ENCODE data around the gene FER1L5. TPM values are rescaled to one million over a fixed set of nuclear protein-coding genes. Genes with fewer than 3 reads are reported as not detected.
A peak's percentile ranks its signal among the peaks of the same experiment; 100 is the strongest.

The FER1L5 gene
- total RNA-seq, 1 donor from 2014 or later, result not detected

- Mint-ChIP-seq H3K4me3 (peak overlapping the region; percentile 54), H3K27me3 (ENCODE audit: insufficient read depth) (no peaks in the 10 kb centered on the region), H3K36me3 (ENCODE audit: low read depth) (peaks cover 47% of the 10 kb centered on the region), H3K27ac (peak overlapping the region; percentile 90), H3K4me1 (ENCODE audit: low read depth) (peaks cover 34% of the 10 kb centered on the region), H3K9me3 (no peaks in the 10 kb centered on the region)
- intact Hi-C loops (cut with micrococcal nuclease), result loop anchor here (1.0 to 5.0 kb wide), 4 partner anchors 20 to 145 kb away; partner anchors contain the start of genes ARID5A and CNNM4
- no peak for DNase-seq (ENCODE audit: low spot score)
Measured at GRCh38 chr2:96617012-96617411, 25.6 kb upstream of the FER1L5 start.

- no peak for DNase-seq (ENCODE audit: low spot score)
- intact Hi-C loops (cut with micrococcal nuclease), result loop anchor here (5.0 kb wide), 2 partner anchors 81 to 144 kb away; partner anchors contain the start of genes ARID5A and CNNM4
- Mint-ChIP-seq H3K9me3 (no peaks in the 10 kb centered on the region), H3K36me3 (ENCODE audit: low read depth) (peaks cover 49% of the 10 kb centered on the region), H3K4me3 (no peak overlapping the region), H3K4me1 (ENCODE audit: low read depth) (peaks cover 42% of the 10 kb centered on the region), H3K27me3 (ENCODE audit: insufficient read depth) (no peaks in the 10 kb centered on the region), H3K27ac (peak overlapping the region; percentile 2)
Measured at GRCh38 chr2:96618596-96619283, 23.8 kb upstream of the FER1L5 start.

GRCh38 chr2:96622544-96622943, 20.0 kb upstream of the FER1L5 start:
- Mint-ChIP-seq H3K9me3 (no peaks in the 10 kb centered on the region), H3K27me3 (ENCODE audit: insufficient read depth) (no peaks in the 10 kb centered on the region), H3K27ac (peak overlapping the region; percentile 33), H3K4me1 (ENCODE audit: low read depth) (peaks cover 29% of the 10 kb centered on the region), H3K36me3 (ENCODE audit: low read depth) (peaks cover 42% of the 10 kb centered on the region), H3K4me3 (no peak overlapping the region)
- intact Hi-C loops (cut with micrococcal nuclease), result no loop called here
- no peak for DNase-seq (ENCODE audit: low spot score)

GRCh38 chr2:96623116-96623515, 19.4 kb upstream of the FER1L5 start:
- intact Hi-C loops (cut with micrococcal nuclease), result no loop called here
- no peak for DNase-seq (ENCODE audit: low spot score)
- Mint-ChIP-seq H3K36me3 (ENCODE audit: low read depth) (peaks cover 43% of the 10 kb centered on the region), H3K27ac (no peak overlapping the region), H3K4me1 (ENCODE audit: low read depth) (peaks cover 29% of the 10 kb centered on the region), H3K27me3 (ENCODE audit: insufficient read depth) (no peaks in the 10 kb centered on the region), H3K9me3 (no peaks in the 10 kb centered on the region), H3K4me3 (no peak overlapping the region)

GRCh38 chr2:96625571-96626552, 16.7 kb upstream of the FER1L5 start:
- no peak for DNase-seq (ENCODE audit: low spot score)
- H3K9me3 Mint-ChIP-seq, result no peaks in the 10 kb centered on the region
- peaks cover 26% of the 10 kb centered on the region for H3K4me1 Mint-ChIP-seq (ENCODE audit: low read depth)
- H3K36me3 Mint-ChIP-seq (ENCODE audit: low read depth), result peaks cover 47% of the 10 kb centered on the region
- intact Hi-C loops (cut with micrococcal nuclease), result no loop called here
- no peak overlapping the region for H3K27ac Mint-ChIP-seq
- H3K4me3 Mint-ChIP-seq, result no peak overlapping the region
- H3K27me3 Mint-ChIP-seq (ENCODE audit: insufficient read depth), result no peaks in the 10 kb centered on the region

- H3K27me3 Mint-ChIP-seq (ENCODE audit: insufficient read depth), result no peaks in the 10 kb centered on the region
- DNase-seq (ENCODE audit: low spot score), result no peak
- H3K9me3 Mint-ChIP-seq, result no peaks in the 10 kb centered on the region
- no peak overlapping the region for H3K27ac Mint-ChIP-seq
- H3K4me1 Mint-ChIP-seq (ENCODE audit: low read depth), result peaks cover 31% of the 10 kb centered on the region
- peaks cover 51% of the 10 kb centered on the region for H3K36me3 Mint-ChIP-seq (ENCODE audit: low read depth)
- no peak overlapping the region for H3K4me3 Mint-ChIP-seq
- intact Hi-C loops (cut with micrococcal nuclease), result no loop called here
Measured at GRCh38 chr2:96626553-96626942, 16.0 kb upstream of the FER1L5 start.

- Mint-ChIP-seq H3K36me3 (ENCODE audit: low read depth) (peaks cover 52% of the 10 kb centered on the region), H3K27ac (no peak overlapping the region)
- intact Hi-C loops (cut with micrococcal nuclease), result no loop called here
Measured at GRCh38 chr2:96631804-96632435, 10.6 kb upstream of the FER1L5 start.

GRCh38 chr2:96633641-96634040, 8.9 kb upstream of the FER1L5 start:
- peaks cover 50% of the 10 kb centered on the region for H3K36me3 Mint-ChIP-seq (ENCODE audit: low read depth)

More at GRCh38 chr2:96631804-96632435, 10.6 kb upstream of the FER1L5 start:
- Mint-ChIP-seq H3K4me1 (ENCODE audit: low read depth) (peaks cover 40% of the 10 kb centered on the region), H3K9me3 (no peaks in the 10 kb centered on the region), H3K4me3 (no peak overlapping the region), H3K27me3 (ENCODE audit: insufficient read depth) (no peaks in the 10 kb centered on the region)
- DNase-seq (ENCODE audit: low spot score), result no peak

GRCh38 chr2:96636551-96637171, 5.9 kb upstream of the FER1L5 start:
- Mint-ChIP-seq H3K36me3 (ENCODE audit: low read depth) (peaks cover 26% of the 10 kb centered on the region), H3K4me1 (ENCODE audit: low read depth) (peaks cover 39% of the 10 kb centered on the region), H3K4me3 (peak overlapping the region; percentile 98), H3K27ac (peak overlapping the region; percentile 97), H3K27me3 (ENCODE audit: insufficient read depth) (peaks cover 9% of the 10 kb centered on the region), H3K9me3 (no peaks in the 10 kb centered on the region)
- intact Hi-C loops (cut with micrococcal nuclease), result loop anchor here (2.0 to 5.0 kb wide), 7 partner anchors 20 to 429 kb away; partner anchors contain the start of genes ANKRD39, CIAO1, STARD7 and TMEM127
- no peak for DNase-seq (ENCODE audit: low spot score)

More at GRCh38 chr2:96633641-96634040, 8.9 kb upstream of the FER1L5 start:
- Mint-ChIP-seq H3K27ac (no peak overlapping the region), H3K27me3 (ENCODE audit: insufficient read depth) (peaks cover 4% of the 10 kb centered on the region), H3K4me1 (ENCODE audit: low read depth) (peaks cover 44% of the 10 kb centered on the region), H3K9me3 (no peaks in the 10 kb centered on the region), H3K4me3 (no peak overlapping the region)
- intact Hi-C loops (cut with micrococcal nuclease), result no loop called here
- DNase-seq (ENCODE audit: low spot score), result no peak

- peak; percentile 79 for DNase-seq (ENCODE audit: low spot score)
- Mint-ChIP-seq H3K27ac (peak overlapping the region; percentile 97), H3K9me3 (no peaks in the 10 kb centered on the region), H3K4me1 (ENCODE audit: low read depth) (peaks cover 39% of the 10 kb centered on the region), H3K36me3 (ENCODE audit: low read depth) (peaks cover 21% of the 10 kb centered on the region), H3K27me3 (ENCODE audit: insufficient read depth) (peaks cover 9% of the 10 kb centered on the region), H3K4me3 (peak overlapping the region; percentile 98)
- intact Hi-C loops (cut with micrococcal nuclease), result loop anchor here (1.0 to 5.0 kb wide), 12 partner anchors 21 to 430 kb away; partner anchors contain the start of genes ANKRD39, ARID5A, CIAO1 and CNNM3
Measured at GRCh38 chr2:96637385-96638143, 5.0 kb upstream of the FER1L5 start.

- H3K27me3 Mint-ChIP-seq (ENCODE audit: insufficient read depth), result peaks cover 9% of the 10 kb centered on the region
- peaks cover 39% of the 10 kb centered on the region for H3K4me1 Mint-ChIP-seq (ENCODE audit: low read depth)
- no peaks in the 10 kb centered on the region for H3K9me3 Mint-ChIP-seq
- DNase-seq (ENCODE audit: low spot score), result peak; percentile 90
- intact Hi-C loops (cut with micrococcal nuclease), result loop anchor here (1.0 to 5.0 kb wide), 11 partner anchors 36 to 431 kb away; partner anchors contain the start of genes ANKRD39, ARID5A, CIAO1 and CNNM3
- peak within 1 kb of the TSS; percentile 98 for H3K4me3 Mint-ChIP-seq
- peak within 1 kb of the TSS; percentile 97 for H3K27ac Mint-ChIP-seq
- H3K36me3 Mint-ChIP-seq (ENCODE audit: low read depth), result peaks cover 20% of the 10 kb centered on the region
Measured at GRCh38 chr2:96638144-96639121, 4.1 kb upstream of the FER1L5 start, which contains the start of gene KANSL3. Gene KANSL3, minus strand, starts transcription at chr2:96638312. Its CDS starts 1,177 bp downstream, at chr2:96637135.

Data from activated T-helper 1 cell treated with anti-CD3 and anti-CD28 coated beads, Interleukin-12 subunit alpha, Interleukin-12 subunit beta, Interleukin-2, Interleukin-4 antibody, amounts not matched to agents 30 ng/mL and 10 ng/mL and 1 ng/mL, durations not matched to agents 14 hours and 24 hours and 36 hours (primary cell).